ENCODE measurements around the gene KCNB1.

The KCNB1 gene

GRCh38 chr20:49496553-49497397 is 14.3 kb upstream of the KCNB1 start:
- DNase-seq = no peak

- DNase-seq = no peak
Observed at GRCh38 chr20:49496043-49496442, 13.6 kb upstream of the KCNB1 start.

GRCh38 chr20:49490689-49491088 is 8.2 kb upstream of the KCNB1 start:
- DNase-seq = no peak

GRCh38 chr20:49489688-49490087 is 7.2 kb upstream of the KCNB1 start:
- DNase-seq = no peak

GRCh38 chr20:49486064-49486463 is 3.6 kb upstream of the KCNB1 start:
- no peak for DNase-seq

GRCh38 chr20:49485563-49485962 is 3.1 kb upstream of the KCNB1 start:
- no peak for DNase-seq

GRCh38 chr20:49484180-49485140 is 2.0 kb upstream of the KCNB1 start:
- peak; percentile 68 for DNase-seq

GRCh38 chr20:49483696-49484123 is 1.2 kb upstream of the KCNB1 start:
- no peak for DNase-seq

GRCh38 chr20:49483018-49483695 is 689 bp upstream of the KCNB1 start:
- no peak for DNase-seq

- DNase-seq = no peak
Observed at GRCh38 chr20:49482173-49482572, 295 bp downstream of the KCNB1 start.

- DNase-seq = no peak
Observed at GRCh38 chr20:49481116-49481515, 1.4 kb downstream of the KCNB1 start.

GRCh38 chr20:49480236-49480635 is 2.2 kb downstream of the KCNB1 start:
- DNase-seq = no peak

- DNase-seq = no peak
Observed at GRCh38 chr20:49479785-49480184, 2.7 kb downstream of the KCNB1 start.

- DNase-seq = no peak
Observed at GRCh38 chr20:49478754-49479689, 3.4 kb downstream of the KCNB1 start.

- no peak for DNase-seq
Observed at GRCh38 chr20:49478266-49478665, 4.2 kb downstream of the KCNB1 start.

GRCh38 chr20:49477200-49477599 is 5.3 kb downstream of the KCNB1 start:
- peak; percentile 9 for DNase-seq

GRCh38 chr20:49476016-49476355 is 6.5 kb downstream of the KCNB1 start:
- no peak for DNase-seq

- no peak for DNase-seq
Observed at GRCh38 chr20:49475292-49476015, 7.0 kb downstream of the KCNB1 start.

- DNase-seq = peak; percentile 25
Observed at GRCh38 chr20:49471397-49471796, 11.1 kb downstream of the KCNB1 start.

- DNase-seq = no peak
Observed at GRCh38 chr20:49470922-49471321, 11.5 kb downstream of the KCNB1 start.

- DNase-seq = no peak
Observed at GRCh38 chr20:49469060-49469459, 13.4 kb downstream of the KCNB1 start.
